ENCODE measurements around the gene HSPG2.

HSPG2 gene

DNA sequence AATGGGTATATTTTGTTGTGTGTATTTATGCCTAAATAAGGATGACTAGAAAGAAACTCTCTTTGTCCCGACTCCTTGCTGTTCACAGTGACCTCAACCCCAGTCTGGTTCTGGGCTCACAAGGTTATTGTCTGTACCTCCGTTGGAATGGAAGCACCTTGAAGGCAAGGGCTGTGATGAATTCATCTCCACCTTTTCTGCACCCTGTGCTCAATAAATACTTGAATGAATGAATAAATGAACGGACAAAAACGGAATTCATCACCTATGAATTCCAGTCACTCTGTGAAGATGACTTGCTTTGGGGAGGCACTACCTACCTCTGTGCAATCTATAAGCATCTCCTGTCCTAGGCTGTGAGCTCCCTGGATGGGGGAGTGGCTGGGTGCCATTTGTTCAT is 39.3 kb downstream of the HSPG2 start:
- DNase-seq = no peak

DNA sequence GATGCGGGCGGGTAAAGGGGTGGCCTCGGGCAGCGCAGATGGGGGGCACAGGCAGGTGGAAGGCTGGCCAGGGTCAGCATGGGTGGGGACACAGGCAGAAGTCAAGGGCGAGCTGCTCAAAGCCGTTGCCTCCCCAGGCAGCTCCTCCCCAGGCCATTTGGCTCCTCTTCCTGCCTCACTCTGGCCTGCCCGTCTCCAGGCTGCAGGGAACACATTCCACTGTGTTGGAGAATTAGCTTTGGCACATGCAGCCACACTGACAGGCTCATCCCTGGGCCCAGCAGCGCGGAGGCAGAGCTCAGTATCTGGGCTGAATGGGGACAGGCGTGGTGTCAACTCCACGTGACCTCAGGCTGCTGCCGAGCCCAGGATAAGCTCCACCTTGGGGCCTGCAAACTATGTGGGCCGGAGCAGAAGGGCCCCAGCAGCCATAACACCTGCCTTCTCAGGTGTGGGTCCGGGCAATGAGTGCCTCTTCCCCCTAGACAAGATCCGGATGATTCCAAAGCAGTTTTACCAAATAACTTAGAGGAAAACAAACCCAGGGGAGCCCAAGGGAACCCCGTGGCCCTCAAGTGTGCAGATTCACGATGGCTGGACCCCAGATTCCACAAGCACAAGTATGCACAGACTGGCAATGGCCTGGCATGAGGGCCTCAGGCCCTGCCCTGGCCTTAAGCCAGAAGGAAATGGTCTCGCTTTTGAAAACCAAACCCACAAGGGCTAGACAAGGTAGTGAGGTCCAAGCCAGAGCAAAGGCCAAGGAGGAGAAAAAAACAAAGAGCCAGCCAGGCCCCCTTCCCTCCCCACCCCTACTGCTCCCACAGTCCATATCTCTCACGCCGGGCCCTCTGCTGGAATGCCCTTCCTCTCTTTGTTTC is 40.2 kb downstream of the HSPG2 start:
- DNase-seq = no peak

DNA sequence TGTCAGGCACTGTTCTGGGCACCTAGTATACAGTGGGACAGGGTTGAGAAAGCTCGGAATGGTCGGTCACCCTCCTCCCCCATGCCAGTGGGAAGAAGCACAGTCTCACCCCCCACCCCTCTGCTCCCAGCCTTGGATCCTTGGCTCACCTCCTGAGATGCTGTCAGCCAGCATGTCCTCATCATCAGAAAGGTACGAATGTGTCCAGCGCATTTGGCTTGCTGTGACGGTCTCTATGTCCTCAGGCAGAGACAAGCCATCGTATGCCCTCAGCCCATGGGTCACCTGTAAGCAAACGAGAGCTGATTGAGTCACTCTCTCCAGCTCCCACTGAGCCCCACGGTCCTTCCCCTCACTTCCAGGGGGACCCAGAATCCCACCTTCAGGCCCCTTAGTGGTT is 41.1 kb downstream of the HSPG2 start:
- DNase-seq = no peak

DNA sequence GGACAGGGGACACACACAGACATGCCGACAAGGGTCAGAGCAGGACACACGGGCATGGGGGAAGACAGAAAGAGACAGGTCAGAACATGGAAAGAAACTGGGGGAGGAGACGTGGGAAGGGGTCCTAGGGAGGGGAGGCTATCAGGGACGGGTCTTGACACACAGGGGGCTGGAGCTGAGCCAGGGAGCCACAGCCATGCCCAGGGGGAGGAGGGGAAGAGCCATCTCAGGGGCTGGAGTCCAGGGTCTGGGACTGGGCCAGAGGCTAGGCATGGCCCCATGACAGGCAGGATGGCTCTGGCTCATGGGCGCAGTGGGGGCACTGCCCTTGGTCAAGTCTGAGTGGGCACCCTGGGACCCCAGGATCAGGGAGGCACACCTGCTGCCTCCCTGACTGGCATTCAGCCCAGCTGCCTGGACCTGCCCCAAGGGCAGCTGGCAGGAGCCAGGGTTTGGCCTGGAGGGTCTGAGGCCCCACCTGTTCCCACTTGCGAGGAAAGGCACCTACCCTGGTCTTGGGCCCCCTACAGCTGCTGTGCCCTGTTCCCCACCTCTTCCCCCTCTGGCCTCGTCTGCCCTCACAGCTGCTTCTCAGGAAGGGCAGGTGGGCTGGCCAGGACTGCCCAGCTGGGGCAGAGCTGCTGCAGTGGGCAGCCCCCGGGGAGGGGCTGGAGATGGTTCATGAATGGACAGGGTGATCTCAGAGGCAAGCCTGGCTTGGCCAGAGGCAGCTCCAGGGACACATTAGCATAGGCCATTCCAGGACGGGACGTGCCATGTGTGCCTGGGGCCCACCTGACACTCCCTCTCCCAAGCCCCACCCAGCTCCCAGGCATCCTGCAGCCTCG is 42.9 kb downstream of the HSPG2 start:
- DNase-seq = no peak

DNA sequence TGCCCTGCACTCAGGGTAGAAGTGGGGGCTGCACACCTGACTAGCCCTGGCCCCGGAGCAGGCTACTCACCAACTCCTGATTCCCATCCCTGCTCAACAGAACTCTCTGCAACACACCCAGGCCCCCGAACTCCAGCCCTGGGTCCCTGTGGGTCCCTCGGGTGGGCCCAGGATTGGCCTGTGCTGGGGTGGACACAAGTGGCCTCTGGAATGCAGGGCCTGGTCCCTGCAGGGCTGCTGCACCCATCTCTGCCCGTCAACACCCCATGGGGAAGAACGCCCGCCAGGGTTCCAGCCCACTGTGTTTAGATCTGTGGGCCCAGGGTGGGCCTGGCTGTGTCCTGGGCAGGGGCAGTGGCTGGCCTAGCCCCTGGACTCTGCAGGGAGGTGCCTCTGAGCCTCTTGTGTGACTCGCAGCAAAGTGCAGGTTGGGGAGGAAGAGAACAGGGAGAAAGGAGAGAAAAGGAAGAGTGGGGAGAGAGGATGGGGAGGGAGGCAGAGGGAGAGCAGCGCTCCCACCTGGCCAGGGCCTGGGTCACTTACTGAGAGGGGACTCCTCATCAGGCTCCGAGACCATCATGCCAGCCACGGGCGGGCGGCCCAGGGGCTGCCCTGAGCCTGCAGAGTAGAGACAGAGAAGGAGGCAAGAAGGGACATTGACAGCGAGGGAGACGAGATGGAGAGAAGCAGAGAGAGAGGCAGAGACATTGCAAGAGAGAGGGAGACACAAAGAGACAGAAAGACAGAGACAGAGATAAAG is 43.9 kb downstream of the HSPG2 start:
- DNase-seq = no peak

DNA sequence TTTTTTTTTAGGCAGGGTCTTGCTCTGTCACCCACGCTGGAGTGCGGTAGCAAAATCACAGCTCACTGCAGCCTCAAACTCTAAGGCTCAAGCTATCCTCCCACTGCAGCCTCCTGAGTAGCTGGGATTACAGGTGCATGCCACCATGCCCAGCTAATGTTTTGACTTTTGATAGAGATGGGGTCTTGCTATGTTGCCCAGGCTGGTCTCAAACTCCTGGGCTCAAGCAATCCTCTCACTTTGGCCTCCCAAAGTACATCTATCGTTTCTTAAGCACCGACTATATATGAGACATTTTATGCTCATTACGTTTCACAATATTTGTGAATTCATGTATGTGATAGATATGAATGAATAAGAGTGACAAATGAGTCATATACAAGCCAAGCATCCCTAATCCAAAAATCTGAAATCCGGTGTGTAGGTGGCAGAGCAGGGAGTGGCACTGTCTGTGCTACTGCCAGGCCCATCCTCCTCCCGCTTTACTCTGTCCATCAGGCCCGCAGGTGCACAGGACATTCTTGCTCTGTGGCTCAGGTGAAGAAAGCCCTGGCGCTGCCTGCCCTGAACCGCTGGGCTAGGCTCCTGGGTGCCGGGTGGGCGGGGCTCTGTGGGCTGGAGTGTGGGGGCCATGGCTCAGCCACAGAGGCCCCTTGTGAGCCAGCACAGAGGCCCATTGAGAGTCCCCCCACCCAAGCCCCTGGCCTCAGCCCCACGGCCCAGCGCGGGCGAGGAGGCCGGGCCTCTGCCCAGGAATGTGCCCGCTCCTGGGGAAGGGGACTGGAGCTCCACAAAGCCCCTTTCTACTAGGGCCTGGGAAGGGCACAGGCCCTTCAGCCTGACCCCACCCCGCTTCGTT is 45.3 kb downstream of the HSPG2 start:
- no peak for DNase-seq

DNA sequence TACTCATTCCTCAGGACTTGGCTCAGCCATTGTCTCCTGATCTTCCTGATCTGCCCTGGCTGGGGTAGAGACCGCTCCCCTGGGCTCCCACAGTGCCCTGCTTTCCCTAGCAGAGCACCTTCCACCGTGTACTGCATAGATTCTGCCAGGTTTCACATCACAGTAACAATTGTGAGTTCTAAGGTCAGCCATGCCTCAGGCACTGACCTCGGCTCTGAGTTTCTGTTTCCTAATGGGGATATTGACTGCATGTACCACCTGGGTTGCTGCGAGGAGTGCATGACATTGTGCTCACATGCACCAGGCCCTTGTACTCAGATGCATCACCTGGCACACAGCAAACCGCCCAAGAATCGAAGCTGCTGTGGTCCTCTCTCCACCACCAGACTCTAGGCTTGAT is 46.0 kb downstream of the HSPG2 start:
- no peak for DNase-seq

DNA sequence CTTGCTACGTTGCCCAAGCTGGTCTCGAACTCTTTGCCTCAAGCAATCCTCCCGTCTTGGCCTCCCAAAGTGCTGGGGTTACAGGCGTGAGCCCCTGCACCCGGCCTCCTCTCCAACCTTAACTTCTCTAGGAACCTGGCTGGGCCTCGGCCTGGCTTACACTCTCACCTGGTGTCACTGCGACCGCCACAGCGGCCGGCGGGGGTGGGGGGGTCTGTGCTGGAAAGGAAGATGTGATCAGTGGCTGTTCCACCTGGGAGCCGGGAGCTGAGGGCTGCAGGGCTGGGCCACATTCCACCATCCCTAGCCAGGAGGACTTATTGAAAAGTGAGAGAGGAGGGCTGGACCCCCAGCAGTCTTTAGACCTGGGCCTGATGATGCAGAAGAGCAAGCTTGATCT is 48.6 kb downstream of the HSPG2 start:
- no peak for DNase-seq

DNA sequence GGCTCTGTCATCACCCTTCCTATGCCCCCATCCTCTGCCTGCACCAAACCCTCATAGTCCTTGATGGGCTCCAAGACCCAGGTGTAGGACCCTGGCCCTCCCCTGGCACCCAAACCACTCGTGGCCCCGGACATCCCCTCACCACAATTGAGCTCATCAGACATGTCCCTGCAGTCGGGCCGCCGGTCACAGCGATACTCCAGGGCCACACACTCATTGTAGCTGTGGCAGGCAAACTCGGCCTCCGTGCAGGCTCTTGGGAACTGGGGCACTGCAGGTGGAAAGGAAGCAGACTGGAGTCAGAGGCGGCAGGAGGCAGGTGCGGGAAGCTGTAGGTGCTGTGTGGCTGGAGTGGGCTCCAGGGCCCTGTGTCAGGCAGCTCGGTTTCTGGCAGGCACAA is 49.3 kb downstream of the HSPG2 start:
- no peak for DNase-seq

DNA sequence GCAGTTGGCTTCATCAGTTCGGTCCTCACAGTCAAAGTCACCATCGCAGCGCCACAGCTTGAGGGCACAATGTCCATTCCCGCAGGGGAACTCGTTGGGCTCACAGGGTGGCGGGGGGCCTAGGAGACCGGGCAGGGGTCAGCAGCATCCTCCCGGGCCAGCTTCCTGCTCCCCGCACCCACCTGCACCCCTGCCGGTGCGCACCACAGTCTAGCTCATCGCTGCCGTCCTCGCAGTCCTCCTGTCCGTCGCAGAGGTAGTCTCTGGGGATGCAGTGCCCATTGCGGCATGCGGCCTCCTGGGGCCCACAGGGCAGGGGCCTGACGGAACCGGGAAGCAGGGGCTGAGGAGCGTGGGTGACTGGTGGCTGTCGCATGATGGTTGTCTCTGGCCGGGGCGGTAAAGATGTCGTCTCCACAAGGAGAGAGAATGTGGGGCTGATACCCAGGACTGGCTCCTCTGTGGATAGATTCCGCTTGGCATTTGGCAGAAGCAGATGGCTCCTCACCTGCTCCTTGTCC is 49.8 kb downstream of the HSPG2 start:
- DNase-seq = no peak

DNA sequence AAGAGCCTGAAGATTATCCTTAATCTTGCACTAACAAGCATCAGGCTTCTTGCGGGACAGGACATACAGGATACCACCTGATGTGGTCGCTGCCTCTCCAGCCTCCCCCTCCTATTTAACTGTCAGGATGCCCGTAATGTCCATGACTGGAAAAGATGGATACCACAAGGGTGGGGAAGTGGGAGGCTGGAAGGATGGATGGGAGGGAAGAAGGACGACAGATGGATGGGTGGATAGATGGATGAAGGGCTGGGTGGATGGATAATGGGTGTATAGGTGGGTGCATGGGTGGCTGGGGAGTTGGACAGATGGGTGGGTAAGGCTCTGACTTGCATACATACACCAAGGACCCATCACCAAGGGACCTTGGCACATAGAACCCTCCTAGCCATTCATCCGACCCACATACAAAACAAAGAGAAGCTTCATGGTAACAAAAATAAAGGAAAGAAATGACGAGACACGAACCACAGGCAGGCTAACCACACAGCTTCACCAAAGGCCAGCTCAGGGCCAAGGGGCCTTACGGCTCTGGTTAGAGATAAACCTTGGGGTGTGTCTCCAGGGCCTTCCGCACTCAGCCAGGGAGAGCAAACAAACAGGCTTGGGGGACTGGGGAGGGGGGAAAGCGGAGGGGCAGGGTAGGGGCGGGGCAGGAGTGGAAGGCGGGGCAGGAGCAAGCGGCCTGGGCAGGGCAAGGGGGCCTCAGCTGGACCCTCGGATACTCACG is 50.5 kb downstream of the HSPG2 start:
- DNase-seq = no peak

DNA sequence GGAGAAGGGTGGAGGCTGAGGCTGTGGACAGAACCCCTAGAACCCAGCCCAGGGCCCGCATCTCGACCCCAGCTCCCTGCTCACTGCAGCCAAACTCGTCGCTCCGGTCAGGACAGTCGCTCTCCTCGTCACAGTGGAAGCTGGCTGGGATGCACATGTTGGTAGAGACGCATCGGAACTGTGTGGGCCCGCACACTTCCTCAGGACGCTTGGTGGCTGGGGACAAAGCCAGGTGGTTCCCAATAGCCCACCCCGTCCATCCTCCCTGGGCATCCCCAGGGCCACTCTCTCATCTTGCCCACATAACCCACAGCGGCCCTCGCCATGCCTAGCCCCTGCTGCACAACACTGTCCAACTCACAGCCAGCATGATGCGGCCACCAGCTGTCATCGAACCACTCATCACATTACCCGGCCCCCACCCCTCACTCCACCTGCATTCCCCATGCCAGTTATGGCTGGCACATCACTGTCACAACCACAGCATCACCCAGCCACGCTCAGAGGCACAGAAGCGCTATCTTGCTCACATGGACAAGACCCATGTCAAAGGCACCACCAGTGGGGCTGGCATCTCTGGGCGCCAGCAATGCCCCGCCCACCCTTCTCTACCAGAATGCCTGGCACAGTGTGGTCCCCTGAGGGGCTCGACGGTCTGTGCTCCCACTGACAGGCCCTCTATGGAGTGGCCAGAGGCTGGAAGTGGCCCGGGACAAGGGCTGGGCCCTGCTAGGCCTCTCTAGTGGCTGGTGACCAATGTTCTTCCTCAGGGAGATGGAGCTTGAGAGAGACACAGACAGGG is 51.7 kb downstream of the HSPG2 start:
- no peak for DNase-seq

DNA sequence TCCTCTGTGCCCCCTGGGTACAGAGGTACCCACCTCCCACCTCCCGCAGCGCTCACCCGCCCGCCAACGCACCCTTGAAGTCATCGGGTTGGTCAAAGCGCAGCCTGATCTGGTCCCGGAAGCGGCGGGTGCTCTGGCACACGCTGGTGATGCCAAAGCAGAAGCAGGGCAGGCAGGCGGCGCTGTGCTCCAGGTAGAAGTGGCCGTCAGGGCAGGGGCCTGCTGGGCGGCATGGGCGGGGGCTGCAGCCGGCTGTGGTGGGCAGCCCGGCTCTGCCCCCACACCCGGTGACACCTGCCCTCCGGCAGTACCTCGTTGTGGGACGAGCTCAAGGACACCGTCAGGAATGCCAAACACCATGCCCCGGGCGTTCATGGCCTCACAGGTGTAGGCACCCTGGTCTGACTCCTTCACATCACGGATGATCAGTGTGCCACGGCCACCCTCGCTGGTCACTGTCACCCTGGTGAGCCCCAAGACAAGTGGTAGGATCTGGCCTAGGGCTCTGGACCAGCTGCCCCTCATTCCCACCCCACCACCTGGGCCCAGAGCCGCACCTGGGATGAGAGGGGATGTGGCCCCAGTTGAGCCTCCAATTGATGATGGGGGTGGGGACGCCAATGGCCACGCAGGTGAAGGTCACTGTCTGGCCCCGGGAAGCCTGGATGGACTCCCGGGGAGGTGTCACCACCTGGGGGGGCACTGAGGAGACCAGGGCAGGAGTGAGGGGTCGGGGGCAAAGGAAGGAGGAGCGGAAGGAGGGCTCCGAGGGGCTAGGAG is 52.5 kb downstream of the HSPG2 start:
- DNase-seq = no peak

DNA sequence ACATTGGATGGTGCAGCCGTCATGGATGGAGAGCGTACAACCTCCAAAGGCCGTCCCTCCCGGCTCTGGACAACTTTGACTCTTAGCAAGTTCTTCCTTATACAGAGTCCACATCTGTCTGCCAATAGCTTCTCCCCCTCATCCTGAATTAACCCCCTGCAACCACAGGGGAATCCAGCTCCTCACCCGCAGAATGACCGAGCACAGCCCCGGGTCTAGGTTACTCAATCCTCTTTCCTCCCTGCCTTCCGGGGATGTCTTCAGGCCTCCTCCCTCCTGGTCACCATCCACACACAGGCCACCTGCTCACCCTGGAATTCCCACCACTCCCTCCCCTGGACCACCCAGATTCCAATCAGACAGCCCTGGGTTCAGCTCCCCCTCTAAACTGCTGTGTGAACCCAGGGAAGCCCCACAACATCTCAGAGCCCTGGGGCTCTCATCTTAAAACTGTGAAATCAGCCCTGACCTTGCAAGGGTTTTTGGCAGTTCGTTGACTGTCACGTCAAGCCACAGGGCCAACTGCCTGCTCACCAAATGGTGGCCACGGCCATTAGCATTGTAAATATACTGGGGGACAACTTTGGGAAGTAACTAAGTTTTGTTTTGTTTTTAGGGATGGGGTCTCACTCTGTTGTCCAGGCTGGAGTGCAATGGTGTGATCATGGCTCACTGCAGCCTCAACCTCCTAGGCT is 54.2 kb downstream of the HSPG2 start:
- no peak for DNase-seq

DNA sequence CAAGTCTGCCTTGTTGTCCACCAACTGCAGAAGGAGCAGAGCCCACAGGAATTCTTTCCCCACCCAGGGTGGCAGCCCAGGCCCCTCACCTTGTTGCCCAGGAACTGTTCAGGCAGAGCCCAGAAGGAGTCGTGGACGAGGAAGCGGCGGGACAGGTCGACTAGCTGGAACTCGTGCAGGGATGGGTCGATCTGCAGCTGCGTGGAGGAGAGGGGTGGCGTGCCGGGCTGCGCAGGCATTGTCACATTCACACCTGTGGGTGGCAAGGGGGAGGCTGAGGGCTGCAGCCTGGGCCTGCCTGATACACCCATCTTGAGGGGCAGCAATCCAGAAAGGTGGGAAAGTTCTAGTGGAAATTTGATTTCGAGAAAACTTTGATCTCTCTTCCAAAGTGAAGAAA is 55.9 kb downstream of the HSPG2 start:
- no peak for DNase-seq

DNA sequence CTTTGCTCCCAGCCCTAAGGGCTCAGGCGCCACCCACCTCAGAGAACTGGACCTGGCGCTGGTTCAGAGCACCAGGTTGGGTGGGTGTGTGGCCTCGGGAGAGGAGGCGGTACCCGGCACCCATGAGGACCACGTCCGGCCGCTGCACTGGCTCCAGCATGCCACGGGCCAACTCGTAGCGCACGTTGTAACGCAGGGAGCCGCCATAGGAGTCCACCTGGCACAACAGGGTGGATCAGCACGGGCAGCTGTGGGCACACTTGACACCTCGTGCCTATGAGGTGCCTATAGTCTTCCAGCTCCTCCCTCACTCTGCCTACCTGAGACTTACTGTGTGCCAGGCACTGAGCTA is 56.5 kb downstream of the HSPG2 start:
- DNase-seq = no peak

DNA sequence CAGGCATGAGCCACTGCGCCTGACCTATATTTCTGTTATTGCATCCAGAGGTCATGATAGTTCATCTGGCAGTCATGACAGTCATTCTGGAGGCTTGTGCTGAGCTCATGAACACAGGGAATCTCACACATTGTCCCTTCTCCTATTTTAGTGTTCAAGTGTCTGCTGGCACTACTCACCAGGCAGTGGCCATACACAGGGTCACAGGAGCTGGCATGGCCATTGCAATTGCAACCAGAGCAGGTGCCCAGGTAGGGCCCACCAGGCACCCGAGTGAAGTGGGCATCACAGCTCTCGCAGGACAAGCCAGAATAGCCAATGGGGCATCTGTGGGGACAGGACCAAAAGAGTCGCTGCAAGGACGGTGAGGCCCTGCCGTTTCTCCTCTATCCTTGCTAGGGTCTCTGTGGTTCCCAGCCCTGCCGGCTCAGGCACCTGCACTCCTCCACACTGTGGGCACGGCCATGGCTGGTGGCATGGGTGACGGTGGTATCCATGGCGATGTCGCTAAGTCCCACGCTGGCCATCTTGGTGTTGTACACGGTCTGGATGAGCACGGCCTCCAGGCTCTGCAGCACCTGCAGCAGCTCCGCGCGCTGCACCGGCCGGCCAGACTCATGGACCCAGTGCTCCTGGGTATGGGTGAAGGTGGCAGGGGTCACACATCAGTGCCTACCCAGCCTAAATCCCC is 57.0 kb downstream of the HSPG2 start:
- DNase-seq = no peak

DNA sequence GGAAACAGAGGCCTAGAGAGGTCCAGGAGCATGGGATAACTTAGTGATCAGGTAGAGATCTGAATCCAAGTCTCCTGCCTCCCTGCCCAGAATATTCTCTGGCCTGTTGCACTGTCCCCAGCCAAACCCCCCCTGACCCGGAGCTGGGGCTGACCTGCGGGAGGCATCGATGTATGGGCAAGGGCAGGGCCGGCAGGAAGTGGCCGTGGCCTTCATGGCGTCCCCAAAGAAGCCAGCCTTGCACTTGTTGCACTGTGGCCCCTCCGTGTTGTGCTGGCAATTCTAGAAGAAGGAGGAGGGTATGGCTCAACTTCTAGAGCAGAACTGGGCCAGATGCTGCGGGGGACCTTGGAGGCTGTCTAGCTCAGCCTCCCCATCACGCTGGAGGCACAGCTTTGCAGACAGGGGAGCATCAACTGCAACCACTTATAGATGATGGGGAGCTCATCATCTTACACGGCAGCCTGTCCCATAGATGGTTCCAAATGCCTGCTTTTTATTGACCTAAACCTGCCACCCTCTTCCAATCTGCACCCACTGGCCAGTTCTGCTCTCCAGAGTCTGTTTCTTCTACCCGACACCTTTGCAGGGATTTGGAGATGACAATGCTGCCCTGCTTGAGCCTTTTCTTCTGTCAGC is 58.2 kb downstream of the HSPG2 start:
- no peak for DNase-seq
